Measurements from ENCODE around the gene RGS7. TPM values are rescaled to one million over a fixed set of nuclear protein-coding genes. Genes with fewer than 3 reads are reported as not detected.

Gene RGS7
- total RNA-seq, 2 donors from 2014 or later: 0.11 TPM; not detected in 1

DNA sequence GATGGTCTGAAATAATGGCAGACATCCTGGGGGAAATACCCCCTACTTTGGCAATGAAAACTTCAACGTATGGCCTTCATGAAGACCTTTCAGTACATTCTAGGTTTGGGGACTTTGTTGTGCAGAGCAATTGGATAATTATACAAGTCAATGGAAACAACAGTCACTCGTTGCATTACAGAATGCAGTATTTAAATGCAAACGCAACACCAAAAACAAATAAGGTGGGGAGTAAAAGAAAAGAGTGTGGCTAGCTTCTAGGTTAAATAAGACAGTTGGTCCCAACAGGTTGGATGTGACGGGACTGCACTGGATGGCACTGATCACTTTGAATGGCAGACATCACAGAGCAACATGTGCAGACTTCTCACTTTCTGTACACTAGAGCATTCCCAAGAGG, 386.8 kb downstream of the RGS7 start:
- ATAC-seq (no peak), DNase-seq (no peak)
- intact Hi-C loops (cut with DNase I, micrococcal nuclease): no loop called here

GRCh38 chr1:240968864-240969263, 388.1 kb downstream of the RGS7 start:
- DNase-seq (no peak), ATAC-seq (no peak)
- intact Hi-C loops (cut with DNase I, micrococcal nuclease): no loop called here

DNA sequence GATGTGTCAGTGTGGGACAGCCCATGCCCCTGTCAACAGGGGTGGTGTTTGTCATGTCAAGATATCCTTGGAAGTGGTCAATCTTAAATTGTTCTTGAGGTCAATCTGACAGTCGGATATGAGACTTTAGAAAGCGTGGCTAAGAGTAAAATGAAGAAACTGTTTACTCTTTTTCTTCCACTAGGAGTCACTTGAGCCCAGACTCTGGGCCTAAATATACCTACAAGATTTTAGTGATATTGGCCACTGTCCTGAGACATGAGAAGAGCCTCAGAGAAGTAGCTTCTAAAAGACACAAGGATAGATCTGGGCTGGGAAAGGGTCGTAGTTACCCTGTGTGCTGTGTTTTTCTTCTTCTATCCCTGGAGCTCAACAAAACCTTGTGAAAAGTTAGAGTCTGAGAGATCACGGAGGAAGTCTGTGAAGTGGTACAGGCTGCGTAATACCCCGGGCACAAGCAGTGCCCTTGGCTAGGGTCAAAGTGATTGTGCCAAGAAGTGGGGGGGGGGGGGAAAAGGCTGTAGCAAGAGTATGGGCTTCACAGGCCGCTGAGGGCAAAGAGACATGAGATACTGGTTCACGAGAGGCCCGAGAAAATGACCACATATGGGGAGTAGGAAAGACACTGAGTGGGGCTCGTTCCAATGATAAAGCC, 389.8 kb downstream of the RGS7 start:
- intact Hi-C loops (cut with DNase I, micrococcal nuclease): no loop called here
- peak; percentile 75 for ATAC-seq
- no peak for DNase-seq

- no peak for DNase-seq
- ATAC-seq: no peak
Observed at GRCh38 chr1:240965581-240966091, 391.4 kb downstream of the RGS7 start.

GRCh38 chr1:240962086-240962485, 394.9 kb downstream of the RGS7 start:
- intact Hi-C loops (cut with DNase I, micrococcal nuclease): no loop called here
- ATAC-seq (no peak), DNase-seq (no peak)

More at GRCh38 chr1:240965581-240966091, 391.4 kb downstream of the RGS7 start:
- intact Hi-C loops (cut with DNase I, micrococcal nuclease): no loop called here

GRCh38 chr1:240956424-240956823, 400.6 kb downstream of the RGS7 start:
- ATAC-seq (no peak), DNase-seq (no peak)
- intact Hi-C loops (cut with DNase I, micrococcal nuclease): no loop called here

- ATAC-seq (no peak), DNase-seq (no peak)
- intact Hi-C loops (cut with DNase I, micrococcal nuclease): no loop called here
Observed at GRCh38 chr1:240956020-240956419, 401.0 kb downstream of the RGS7 start.

DNA sequence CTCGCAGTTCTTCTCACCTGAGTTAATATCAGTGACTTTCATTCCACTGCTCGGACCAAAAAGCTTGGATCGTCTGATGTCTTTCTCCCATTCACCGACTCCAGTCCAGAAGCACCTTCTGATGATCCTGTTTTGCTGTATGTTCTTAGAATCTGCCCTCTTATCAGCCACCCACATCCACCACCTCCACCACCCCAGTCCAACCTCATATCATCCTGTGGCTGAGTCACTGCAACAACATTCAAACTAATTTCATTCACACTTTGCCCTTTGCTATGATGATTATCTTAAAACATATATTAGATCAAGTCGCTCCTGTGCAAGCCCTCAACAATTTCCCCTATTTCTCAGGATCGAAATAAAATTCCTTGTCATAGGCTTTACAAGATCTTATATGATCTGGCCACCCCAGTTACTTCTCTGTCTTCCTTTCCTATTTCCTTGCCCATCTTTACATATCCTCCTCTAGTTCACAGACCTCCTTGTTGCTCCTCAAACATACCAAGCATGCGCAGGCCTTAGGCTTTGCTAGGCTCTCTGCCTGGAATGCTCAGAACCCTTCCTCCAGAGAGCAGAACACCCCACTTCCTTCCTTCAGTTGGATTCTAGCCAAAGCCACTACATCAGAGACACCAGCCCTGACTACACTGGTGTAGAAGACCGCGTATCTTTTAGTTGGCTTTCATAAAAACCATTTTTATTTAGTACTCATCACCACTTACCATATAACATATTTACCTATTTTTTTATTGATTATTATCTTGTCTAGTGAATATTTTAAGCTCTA, 409.4 kb downstream of the RGS7 start:
- intact Hi-C loops (cut with DNase I, micrococcal nuclease): loop anchor here in 1 of 2 donors (1.0 kb wide), 1 partner anchor 215 kb away; no protein-coding TSS in a partner anchor
- ATAC-seq (peak; percentile 33), DNase-seq (no peak)

- intact Hi-C loops (cut with DNase I, micrococcal nuclease): loop anchor here in 1 of 2 donors (1.0 kb wide), 1 partner anchor 215 kb away; no protein-coding TSS in a partner anchor
- DNase-seq: peak in 1 of 2 donors; percentile 54
Observed at GRCh38 chr1:240946926-240947325, 410.1 kb downstream of the RGS7 start.

GRCh38 chr1:240942901-240943300, 414.1 kb downstream of the RGS7 start:
- ATAC-seq: no peak
- intact Hi-C loops (cut with DNase I, micrococcal nuclease): no loop called here
- DNase-seq: no peak

More at GRCh38 chr1:240946926-240947325, 410.1 kb downstream of the RGS7 start:
- peak; percentile 89 for ATAC-seq

- DNase-seq (no peak), ATAC-seq (no peak)
- intact Hi-C loops (cut with DNase I, micrococcal nuclease): no loop called here
Observed at GRCh38 chr1:240941701-240942370, 415.2 kb downstream of the RGS7 start.

DNA sequence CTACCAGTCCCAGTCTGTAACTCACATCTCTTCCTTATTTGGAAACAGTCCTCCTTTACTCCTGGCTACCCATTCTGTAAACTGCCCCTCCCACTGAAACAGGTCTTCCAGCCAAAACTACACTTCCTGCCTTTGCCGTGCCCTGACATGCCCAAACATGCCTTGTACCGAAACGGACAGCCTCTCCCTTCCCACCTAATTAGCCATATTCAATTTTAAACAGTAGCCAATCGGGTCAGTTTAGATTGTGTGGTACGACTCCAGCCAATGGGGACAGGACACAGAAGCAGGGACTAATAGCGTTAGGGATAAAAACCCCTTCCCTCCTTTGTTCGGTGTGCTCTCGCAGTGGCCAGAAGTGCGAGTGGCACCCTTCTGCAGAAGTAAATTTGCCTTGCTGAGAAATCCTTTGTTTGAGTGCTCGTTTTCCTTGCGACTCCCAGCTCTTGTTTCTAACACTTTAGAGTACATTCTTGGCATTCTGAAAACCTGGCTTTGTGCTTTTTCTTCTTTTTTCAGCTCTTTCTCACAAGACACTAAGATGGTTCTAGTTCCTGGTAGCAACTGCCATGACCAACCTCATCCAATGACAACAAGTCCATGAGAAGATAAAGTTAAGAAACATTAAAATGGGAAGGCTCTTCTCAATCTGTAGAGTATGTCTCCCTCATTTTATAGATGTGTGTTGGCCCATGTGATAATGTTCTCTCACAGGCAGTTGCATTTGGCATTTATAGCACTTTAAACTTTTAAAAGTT, 419.9 kb downstream of the RGS7 start:
- intact Hi-C loops (cut with DNase I, micrococcal nuclease): no loop called here
- no peak for DNase-seq
- ATAC-seq: no peak

- no peak for ATAC-seq
- no peak for DNase-seq
- intact Hi-C loops (cut with DNase I, micrococcal nuclease): no loop called here
Observed at GRCh38 chr1:240935920-240936319, 421.1 kb downstream of the RGS7 start.

- ATAC-seq (no peak), DNase-seq (no peak)
- intact Hi-C loops (cut with DNase I, micrococcal nuclease): no loop called here
Observed at GRCh38 chr1:240931031-240931430, 426.0 kb downstream of the RGS7 start.

DNA sequence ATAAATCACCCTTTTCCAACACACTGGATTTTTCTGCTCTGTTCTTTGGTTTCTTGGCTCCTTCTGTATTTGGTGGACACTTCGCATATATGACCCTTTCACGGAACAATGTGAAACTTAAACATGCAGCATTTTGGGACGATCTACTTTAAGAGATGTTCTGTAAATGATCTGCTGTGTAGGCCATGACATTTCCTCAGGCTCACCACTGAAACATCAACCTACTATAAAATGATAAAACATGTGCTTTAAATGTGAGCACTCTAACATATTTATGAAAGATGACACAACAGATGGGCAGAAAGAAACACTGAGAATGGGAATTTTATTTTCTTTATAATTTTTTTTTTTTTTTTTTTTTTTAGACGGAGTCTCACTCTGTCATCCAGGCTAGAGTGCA, 428.7 kb downstream of the RGS7 start:
- intact Hi-C loops (cut with DNase I, micrococcal nuclease): no loop called here
- peak; percentile 70 for ATAC-seq
- no peak for DNase-seq

GRCh38 chr1:240927821-240928220, 429.2 kb downstream of the RGS7 start:
- ATAC-seq (peak; percentile 100), DNase-seq (peak in 1 of 2 donors; percentile 7)
- intact Hi-C loops (cut with DNase I, micrococcal nuclease): no loop called here

DNA sequence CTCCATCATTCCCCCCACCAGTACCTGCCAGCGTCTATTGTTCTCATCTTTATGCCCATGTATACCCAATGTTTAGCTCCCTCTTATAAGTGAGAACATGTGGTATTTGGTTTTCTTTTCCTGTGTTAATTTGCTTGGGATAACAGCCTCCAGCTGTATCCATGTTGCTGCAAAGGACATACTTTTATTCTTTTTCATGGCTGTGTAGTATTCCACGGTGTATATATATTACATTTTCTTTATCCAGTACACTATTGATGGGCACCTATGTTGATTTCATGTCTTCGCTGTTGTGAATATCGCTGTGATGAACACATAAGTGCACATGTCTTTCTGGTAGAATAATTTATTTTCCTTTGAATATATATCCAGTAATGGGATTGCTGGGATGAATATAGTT, 431.7 kb downstream of the RGS7 start:
- intact Hi-C loops (cut with DNase I, micrococcal nuclease): no loop called here
- ATAC-seq (no peak), DNase-seq (no peak)

DNA sequence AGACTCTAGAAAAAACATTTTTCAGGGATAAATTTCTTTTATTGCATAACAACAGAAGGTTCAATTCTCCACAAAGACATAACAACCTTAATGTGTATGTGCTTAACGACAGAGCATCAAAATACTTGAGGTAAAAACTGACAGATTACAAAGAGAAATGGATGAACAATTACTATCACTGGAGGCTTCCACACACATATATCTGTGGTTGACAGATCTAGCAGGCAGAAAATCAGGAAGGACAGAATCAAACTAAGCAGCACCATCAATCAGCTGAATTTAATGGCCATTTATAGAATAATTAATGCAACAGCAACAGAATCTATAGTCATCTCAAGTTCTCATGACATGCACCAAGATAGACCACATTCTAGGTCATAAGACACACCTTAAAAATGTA, 439.0 kb downstream of the RGS7 start:
- intact Hi-C loops (cut with DNase I, micrococcal nuclease): no loop called here
- DNase-seq (no peak), ATAC-seq (no peak)

DNA sequence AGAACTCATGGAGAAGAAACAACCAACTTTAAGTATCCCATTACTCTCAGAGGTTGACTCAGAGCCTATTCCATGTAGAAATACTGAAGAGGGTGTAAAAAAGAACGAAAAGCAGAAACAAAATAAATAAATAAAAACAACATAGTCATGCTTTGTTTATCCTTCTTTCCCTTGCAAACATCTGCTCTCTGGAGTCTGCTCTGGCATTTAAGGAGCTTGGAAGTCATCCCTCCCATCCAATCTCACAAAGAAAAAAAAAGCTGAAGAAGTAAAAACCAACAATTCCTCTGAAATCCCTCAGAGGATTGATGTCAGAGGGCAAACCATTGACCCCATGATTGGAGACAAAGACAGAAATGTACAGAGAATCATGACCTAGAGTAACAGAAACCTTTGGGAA, 442.5 kb downstream of the RGS7 start:
- DNase-seq (no peak), ATAC-seq (no peak)
- intact Hi-C loops (cut with DNase I, micrococcal nuclease): no loop called here

Measured in left colon (tissue), 2 donors.